Esophagus (tissue), 2 donors: ENCODE results near the gene RAB8A. TPM values are rescaled to one million over a fixed set of nuclear protein-coding genes. Genes with fewer than 3 reads are reported as not detected.

Experiments used
- H3K27ac ChIP-seq, 2 donors: one replicate each; pipeline ENCODE4 v1.5.1; 2013; ENCODE audit warnings: low read depth in 2 of 2, mild to moderate bottlenecking in 2 of 2, inconsistent platforms in 1 of 2, low read length in 1 of 2, moderate library complexity in 1 of 2
- H3K27me3 ChIP-seq, 2 donors: one replicate each; pipeline ENCODE4 v1.6.1; 2013; ENCODE audit warnings: low read length in 2 of 2, control low read depth in 1 of 2, mild to moderate bottlenecking in 1 of 2; ENCODE audit not compliant: insufficient read depth in 2 of 2, control insufficient read depth in 1 of 2
- H3K36me3 ChIP-seq, 2 donors: one replicate each; pipeline ENCODE4 v1.6.1; 2013; ENCODE audit warnings: low read length in 1 of 2; ENCODE audit not compliant: control insufficient read depth in 2 of 2, insufficient read depth in 2 of 2
- H3K4me1 ChIP-seq, 2 donors: one replicate each; pipeline ENCODE4 v1.6.1; 2013; ENCODE audit warnings: low read length in 1 of 2; ENCODE audit not compliant: control insufficient read depth in 2 of 2, insufficient read depth in 2 of 2
- H3K4me3 ChIP-seq, 2 donors: one replicate each; pipeline ENCODE4 v1.5.1; 2013; ENCODE audit warnings: low read length in 2 of 2, mild to moderate bottlenecking in 2 of 2, low read depth in 1 of 2, moderate library complexity in 1 of 2
- H3K9me3 ChIP-seq, 2 donors: one replicate each; pipeline ENCODE4 v1.6.1; 2013; ENCODE audit warnings: mild to moderate bottlenecking in 2 of 2, low read depth in 1 of 2, low read length in 1 of 2, moderate library complexity in 1 of 2; ENCODE audit not compliant: control insufficient read depth in 2 of 2, insufficient read depth in 1 of 2
- WGBS, 2 donors: extraction: QIAGEN DNeasy Blood & Tissue Kit; methylation state at CpG; one replicate each; pipeline ENCODE4 v1.1.7; 2013; 5-methylcytosine and 5-hydroxymethylcytosine counted together
- polyA plus RNA-seq, 2 donors: library from polyadenylated mRNA; stranded (reverse); fragments of 200-250 nt; gene quantifications; one replicate each; pipeline ENCODE4 v1.2.3, GENCODE V29; 2013
- donor health status: healthy with polysubstance abuse.
- donor health status: Bipolar disorder and iron deficiency.

Gene RAB8A
- polyA plus RNA-seq, 2 donors = 24.9 to 34.1 TPM

GRCh38 chr19:16148443-16149229, 36.9 kb downstream of the RAB8A start:
- Histone ChIP-seq H3K36me3 (no peaks in the 10 kb centered on the region), H3K4me1 (peaks cover 0 to 7% of the 10 kb centered on the region in 2 donors), H3K4me3 (no peak overlapping the region), H3K27me3 (no peaks in the 10 kb centered on the region), H3K9me3 (no peaks in the 10 kb centered on the region), H3K27ac (no peak overlapping the region)
- WGBS, 2 donors = 63 to 72% methylated on average over 8 of the region's 8 CpGs

GRCh38 chr19:16153582-16154336, 42.1 kb downstream of the RAB8A start:
- Histone ChIP-seq H3K9me3 (no peaks in the 10 kb centered on the region), H3K36me3 (no peaks in the 10 kb centered on the region), H3K27ac (no peak overlapping the region), H3K4me1 (peaks cover 0 to 4% of the 10 kb centered on the region in 2 donors), H3K4me3 (no peak overlapping the region), H3K27me3 (no peaks in the 10 kb centered on the region)
- whole genome bisulfite sequencing, 2 donors = 81% methylated on average over 11 of the region's 11 CpGs

GRCh38 chr19:16154557-16154956, 42.9 kb downstream of the RAB8A start:
- H3K4me3 ChIP-seq = no peak overlapping the region
- no peak overlapping the region for H3K27ac ChIP-seq
- H3K27me3 ChIP-seq = no peaks in the 10 kb centered on the region
- 93 to 95% methylated on average over 8 of the region's 8 CpGs for WGBS, 2 donors
- H3K9me3 ChIP-seq = no peaks in the 10 kb centered on the region
- no peaks in the 10 kb centered on the region for H3K4me1 ChIP-seq
- no peaks in the 10 kb centered on the region for H3K36me3 ChIP-seq

- Histone ChIP-seq H3K4me1 (no peaks in the 10 kb centered on the region), H3K36me3 (no peaks in the 10 kb centered on the region), H3K27ac (no peak overlapping the region), H3K4me3 (no peak overlapping the region), H3K9me3 (no peaks in the 10 kb centered on the region), H3K27me3 (no peaks in the 10 kb centered on the region)
- WGBS, 2 donors = 84 to 96% methylated on average over 1 of the region's 1 CpG
Observed at GRCh38 chr19:16155128-16155527, 43.4 kb downstream of the RAB8A start.

GRCh38 chr19:16156904-16157303, 45.2 kb downstream of the RAB8A start:
- Histone ChIP-seq H3K27ac (no peak overlapping the region), H3K4me3 (no peak overlapping the region), H3K27me3 (no peaks in the 10 kb centered on the region), H3K9me3 (no peaks in the 10 kb centered on the region), H3K4me1 (no peaks in the 10 kb centered on the region), H3K36me3 (no peaks in the 10 kb centered on the region)
- 74 to 77% methylated on average over 6 of the region's 6 CpGs for WGBS, 2 donors

- no peak overlapping the region for H3K27ac ChIP-seq
- H3K27me3 ChIP-seq = no peaks in the 10 kb centered on the region
- 79 to 85% methylated on average over 10 of the region's 10 CpGs for WGBS, 2 donors
- no peaks in the 10 kb centered on the region for H3K36me3 ChIP-seq
- H3K4me3 ChIP-seq = no peak overlapping the region
- no peaks in the 10 kb centered on the region for H3K4me1 ChIP-seq
- no peaks in the 10 kb centered on the region for H3K9me3 ChIP-seq
Observed at GRCh38 chr19:16157601-16158000, 45.9 kb downstream of the RAB8A start.

GRCh38 chr19:16159655-16160054, 48.0 kb downstream of the RAB8A start:
- 89 to 91% methylated on average over 5 of the region's 5 CpGs for WGBS, 2 donors

GRCh38 chr19:16160445-16160942, 48.8 kb downstream of the RAB8A start:
- Histone ChIP-seq H3K9me3 (no peaks in the 10 kb centered on the region), H3K36me3 (no peaks in the 10 kb centered on the region), H3K4me3 (no peak overlapping the region), H3K27ac (no peak overlapping the region), H3K4me1 (no peaks in the 10 kb centered on the region), H3K27me3 (no peaks in the 10 kb centered on the region)
- 68 to 75% methylated on average over 6 of the region's 6 CpGs for WGBS, 2 donors

More at GRCh38 chr19:16159655-16160054, 48.0 kb downstream of the RAB8A start:
- H3K27ac ChIP-seq = no peak overlapping the region
- no peaks in the 10 kb centered on the region for H3K36me3 ChIP-seq
- H3K4me3 ChIP-seq = no peak overlapping the region
- H3K27me3 ChIP-seq = no peaks in the 10 kb centered on the region
- H3K9me3 ChIP-seq = no peaks in the 10 kb centered on the region
- no peaks in the 10 kb centered on the region for H3K4me1 ChIP-seq

- Histone ChIP-seq H3K4me3 (no peak overlapping the region), H3K9me3 (no peaks in the 10 kb centered on the region), H3K36me3 (no peaks in the 10 kb centered on the region), H3K4me1 (no peaks in the 10 kb centered on the region), H3K27me3 (no peaks in the 10 kb centered on the region), H3K27ac (peak overlapping the region in 1 of 2 donors; percentile 61)
- 62 to 64% methylated on average over 14 of the region's 14 CpGs for WGBS, 2 donors
Observed at GRCh38 chr19:16160943-16161560, 49.4 kb downstream of the RAB8A start.
